Measurements from ENCODE around the gene SIT1.
A peak's percentile ranks its signal among the peaks of the same experiment; 100 is the strongest.

SIT1 gene

DNA sequence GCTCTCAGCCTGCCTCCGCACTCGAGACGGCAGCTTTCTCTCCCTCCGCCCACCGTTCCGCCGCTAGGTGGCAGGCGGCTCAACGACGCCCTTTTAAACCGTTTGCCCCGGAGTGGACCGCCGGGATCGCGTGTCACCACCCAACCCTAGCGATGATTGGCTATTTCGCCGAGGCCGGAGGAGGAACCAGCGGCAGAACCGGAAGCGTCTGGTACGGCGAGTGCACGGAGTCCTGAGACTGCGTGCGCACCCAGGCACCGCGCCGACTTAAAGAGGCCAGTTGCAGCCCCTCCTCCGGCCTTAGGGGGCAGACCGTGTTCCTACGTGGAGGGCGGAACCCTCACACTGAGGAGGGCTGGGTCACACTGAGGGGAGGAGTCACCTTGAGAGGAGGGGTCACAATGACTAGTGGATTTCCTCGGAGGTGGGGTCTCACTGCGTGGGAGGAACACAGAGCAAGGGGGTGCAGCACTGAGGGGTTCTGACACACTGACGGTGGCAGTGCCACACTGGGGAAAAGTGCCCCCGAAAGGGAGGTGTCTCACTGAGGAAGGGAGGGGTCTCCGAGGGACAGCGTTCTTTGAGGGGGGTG, 46.6 kb downstream of the SIT1 start:
- DNase-seq: peak; percentile 99

GRCh38 chr9:35603506-35603985, 47.2 kb downstream of the SIT1 start:
- DNase-seq: peak; percentile 71

DNA sequence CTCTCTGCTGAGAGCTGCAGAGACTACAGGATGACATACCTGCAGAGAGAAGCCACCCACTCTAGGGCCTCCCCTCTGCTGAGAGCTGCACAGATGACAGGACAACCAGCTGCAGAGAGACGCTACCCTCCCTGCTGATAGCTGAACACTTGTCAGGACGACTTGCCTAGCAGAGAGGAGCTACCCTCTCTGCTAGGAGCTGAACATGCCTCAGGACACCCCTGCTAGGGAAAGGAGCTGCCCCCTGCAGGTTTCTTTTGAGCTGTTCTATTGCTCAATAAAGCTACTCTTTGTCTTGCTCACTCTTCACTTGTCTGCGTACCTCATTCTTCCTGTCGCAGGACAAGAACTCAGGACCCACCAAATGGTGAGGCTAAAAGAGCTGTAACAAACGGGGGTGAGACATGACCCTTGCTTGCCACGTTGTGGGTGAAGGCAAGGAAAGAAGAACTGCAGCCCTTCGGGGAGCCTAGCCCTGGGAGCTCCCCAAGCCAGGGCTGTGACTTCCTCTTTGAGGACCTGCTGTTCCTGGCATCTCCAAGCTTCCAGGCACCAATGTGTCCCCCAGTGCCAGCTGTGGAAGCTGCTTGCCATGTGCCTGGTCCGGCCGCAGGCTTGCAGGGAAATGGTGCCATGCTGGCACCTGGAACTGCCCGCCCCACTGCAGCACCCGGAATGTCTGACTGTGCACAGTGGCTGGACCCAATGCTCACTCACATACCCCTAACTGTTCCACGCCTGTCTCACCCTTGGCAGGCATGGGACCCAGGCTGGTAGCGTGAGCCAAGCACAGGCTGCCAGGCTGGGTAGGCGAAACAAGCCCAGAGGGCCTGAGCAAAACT, 50.7 kb downstream of the SIT1 start:
- DNase-seq: no peak
